Stomach smooth muscle (tissue), 2 donors: Measurements from ENCODE around the gene CSNK1A1.
"Not testable (repeated sequence)": the region's sequence is repeated elsewhere in the genome, so short reads cannot be mapped to it uniquely, and the experiment has no call there.

Source experiments
- H3K27ac ChIP-seq: one replicate; pipeline ENCODE4 v1.7.0; 2013; ENCODE audit warnings: mild to moderate bottlenecking, low read length, inconsistent platforms
- H3K27me3 ChIP-seq, 2 donors: one replicate each; pipeline ENCODE4 v1.7.0; 2013; ENCODE audit warnings: low read length in 2 of 2; ENCODE audit not compliant: insufficient read depth in 2 of 2, control insufficient read depth in 1 of 2
- H3K36me3 ChIP-seq, 2 donors: one replicate each; pipeline ENCODE4 v1.7.0; 2013; ENCODE audit warnings: low read length in 2 of 2; ENCODE audit not compliant: control insufficient read depth in 2 of 2, insufficient read depth in 2 of 2
- H3K4me1 ChIP-seq: one replicate; pipeline ENCODE4 v1.7.0; 2013; ENCODE audit warnings: low read length; ENCODE audit not compliant: control insufficient read depth, insufficient read depth
- H3K4me3 ChIP-seq, 2 donors: one replicate each; pipeline ENCODE4 v1.7.0; 2013; ENCODE audit warnings: low read length in 2 of 2
- H3K9ac ChIP-seq, 2 donors: one replicate each; pipeline ENCODE4 v1.7.0; 2013; ENCODE audit warnings: low read length in 2 of 2, mild to moderate bottlenecking in 1 of 2
- H3K9me3 ChIP-seq, 2 donors: one replicate each; pipeline ENCODE4 v1.7.0; 2013; ENCODE audit warnings: low read length in 2 of 2; ENCODE audit not compliant: control insufficient read depth in 2 of 2
- donor health status: healthy.
- donor health status: Pancreatic carcinoma.

The CSNK1A1 gene

GRCh38 chr5:149513372-149513947 is 37.8 kb downstream of the CSNK1A1 start:
- peaks cover 13% of the 10 kb centered on the region for H3K4me1 ChIP-seq
- peaks cover 18 to 21% of the 10 kb centered on the region in 2 donors for H3K36me3 ChIP-seq
- H3K27me3 ChIP-seq, H3K9me3 ChIP-seq, H3K27ac ChIP-seq, H3K9ac ChIP-seq, H3K4me3 ChIP-seq: not testable (repeated sequence)

GRCh38 chr5:149510136-149510535 is 41.1 kb downstream of the CSNK1A1 start:
- Histone ChIP-seq H3K4me3 (no peak overlapping the region), H3K4me1 (no peaks in the 10 kb centered on the region), H3K9ac (no peak overlapping the region), H3K9me3 (no peaks in the 10 kb centered on the region), H3K27me3 (no peaks in the 10 kb centered on the region), H3K36me3 (peaks cover 29 to 40% of the 10 kb centered on the region in 2 donors), H3K27ac (no peak overlapping the region)

- Histone ChIP-seq H3K4me1 (no peaks in the 10 kb centered on the region), H3K27me3 (no peaks in the 10 kb centered on the region), H3K4me3 (no peak overlapping the region), H3K9ac (no peak overlapping the region), H3K9me3 (no peaks in the 10 kb centered on the region), H3K36me3 (peaks cover 35 to 44% of the 10 kb centered on the region in 2 donors), H3K27ac (peak overlapping the region; percentile 37)
Observed at GRCh38 chr5:149504677-149505076, 46.6 kb downstream of the CSNK1A1 start.

GRCh38 chr5:149503006-149503405 is 48.2 kb downstream of the CSNK1A1 start:
- Histone ChIP-seq H3K36me3 (peaks cover 31 to 35% of the 10 kb centered on the region in 2 donors), H3K9ac (no peak overlapping the region), H3K4me3 (no peak overlapping the region), H3K27me3 (no peaks in the 10 kb centered on the region), H3K9me3 (no peaks in the 10 kb centered on the region), H3K4me1 (no peaks in the 10 kb centered on the region), H3K27ac (no peak overlapping the region)

- no peaks in the 10 kb centered on the region for H3K9me3 ChIP-seq
- no peak overlapping the region for H3K4me3 ChIP-seq
- H3K9ac ChIP-seq: no peak overlapping the region
- peaks cover 3% of the 10 kb centered on the region for H3K4me1 ChIP-seq
- H3K36me3 ChIP-seq: peaks cover 21 to 23% of the 10 kb centered on the region in 2 donors
- no peak overlapping the region for H3K27ac ChIP-seq
- no peaks in the 10 kb centered on the region for H3K27me3 ChIP-seq
Observed at GRCh38 chr5:149500922-149501582, 50.2 kb downstream of the CSNK1A1 start.

- H3K36me3 ChIP-seq: peaks cover 12 to 16% of the 10 kb centered on the region in 2 donors
- H3K9me3 ChIP-seq: no peaks in the 10 kb centered on the region
- H3K27me3 ChIP-seq: no peaks in the 10 kb centered on the region
- H3K4me3 ChIP-seq: no peak overlapping the region
- no peak overlapping the region for H3K27ac ChIP-seq
- H3K9ac ChIP-seq: no peak overlapping the region
- H3K4me1 ChIP-seq: peaks cover 6% of the 10 kb centered on the region
Observed at GRCh38 chr5:149498724-149499336, 52.4 kb downstream of the CSNK1A1 start.

- H3K9me3 ChIP-seq: no peaks in the 10 kb centered on the region
- H3K4me1 ChIP-seq: peaks cover 6% of the 10 kb centered on the region
- peak overlapping the region; percentile 72 for H3K27ac ChIP-seq
- no peak overlapping the region for H3K4me3 ChIP-seq
- no peaks in the 10 kb centered on the region for H3K27me3 ChIP-seq
- peaks cover 5 to 21% of the 10 kb centered on the region in 2 donors for H3K36me3 ChIP-seq
- peak overlapping the region in 1 of 2 donors; percentile 16 for H3K9ac ChIP-seq
Observed at GRCh38 chr5:149497357-149497756, 53.9 kb downstream of the CSNK1A1 start.

GRCh38 chr5:149496917-149497316 is 54.3 kb downstream of the CSNK1A1 start:
- peaks cover 5 to 21% of the 10 kb centered on the region in 2 donors for H3K36me3 ChIP-seq
- peak overlapping the region; percentile 72 for H3K27ac ChIP-seq
- peak overlapping the region in 1 of 2 donors; percentile 16 for H3K9ac ChIP-seq
- H3K4me3 ChIP-seq: no peak overlapping the region
- H3K27me3 ChIP-seq: no peaks in the 10 kb centered on the region
- peaks cover 6% of the 10 kb centered on the region for H3K4me1 ChIP-seq
- H3K9me3 ChIP-seq: no peaks in the 10 kb centered on the region

GRCh38 chr5:149496166-149496565 is 55.1 kb downstream of the CSNK1A1 start:
- Histone ChIP-seq H3K27me3 (no peaks in the 10 kb centered on the region), H3K9me3 (no peaks in the 10 kb centered on the region), H3K36me3 (peaks cover 4 to 20% of the 10 kb centered on the region in 2 donors), H3K9ac (no peak overlapping the region), H3K4me3 (no peak overlapping the region), H3K27ac (no peak overlapping the region), H3K4me1 (peaks cover 7% of the 10 kb centered on the region)

- H3K4me1 ChIP-seq: peaks cover 9% of the 10 kb centered on the region
- H3K27me3 ChIP-seq: no peaks in the 10 kb centered on the region
- no peak overlapping the region for H3K27ac ChIP-seq
- peaks cover 3 to 16% of the 10 kb centered on the region in 2 donors for H3K36me3 ChIP-seq
- no peak overlapping the region for H3K9ac ChIP-seq
- H3K9me3 ChIP-seq: no peaks in the 10 kb centered on the region
- no peak overlapping the region for H3K4me3 ChIP-seq
Observed at GRCh38 chr5:149495673-149496072, 55.6 kb downstream of the CSNK1A1 start.

- no peak overlapping the region for H3K27ac ChIP-seq
- H3K9me3 ChIP-seq: no peaks in the 10 kb centered on the region
- H3K36me3 ChIP-seq: peaks cover 0 to 12% of the 10 kb centered on the region in 2 donors
- H3K4me3 ChIP-seq: no peak overlapping the region
- H3K4me1 ChIP-seq: peaks cover 12% of the 10 kb centered on the region
- no peaks in the 10 kb centered on the region for H3K27me3 ChIP-seq
- no peak overlapping the region for H3K9ac ChIP-seq
Observed at GRCh38 chr5:149493316-149493715, 57.9 kb downstream of the CSNK1A1 start.
